ENCODE measurements around the gene RHEBL1. TPM values are rescaled to one million over a fixed set of nuclear protein-coding genes. Genes with fewer than 3 reads are reported as not detected.

The RHEBL1 gene, protein sequence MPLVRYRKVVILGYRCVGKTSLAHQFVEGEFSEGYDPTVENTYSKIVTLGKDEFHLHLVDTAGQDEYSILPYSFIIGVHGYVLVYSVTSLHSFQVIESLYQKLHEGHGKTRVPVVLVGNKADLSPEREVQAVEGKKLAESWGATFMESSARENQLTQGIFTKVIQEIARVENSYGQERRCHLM
- polyA plus RNA-seq (2013, experiment 1 of 2): 4.0 TPM
- 3.9 TPM for polyA plus RNA-seq (2013, experiment 2 of 2)

DNA sequence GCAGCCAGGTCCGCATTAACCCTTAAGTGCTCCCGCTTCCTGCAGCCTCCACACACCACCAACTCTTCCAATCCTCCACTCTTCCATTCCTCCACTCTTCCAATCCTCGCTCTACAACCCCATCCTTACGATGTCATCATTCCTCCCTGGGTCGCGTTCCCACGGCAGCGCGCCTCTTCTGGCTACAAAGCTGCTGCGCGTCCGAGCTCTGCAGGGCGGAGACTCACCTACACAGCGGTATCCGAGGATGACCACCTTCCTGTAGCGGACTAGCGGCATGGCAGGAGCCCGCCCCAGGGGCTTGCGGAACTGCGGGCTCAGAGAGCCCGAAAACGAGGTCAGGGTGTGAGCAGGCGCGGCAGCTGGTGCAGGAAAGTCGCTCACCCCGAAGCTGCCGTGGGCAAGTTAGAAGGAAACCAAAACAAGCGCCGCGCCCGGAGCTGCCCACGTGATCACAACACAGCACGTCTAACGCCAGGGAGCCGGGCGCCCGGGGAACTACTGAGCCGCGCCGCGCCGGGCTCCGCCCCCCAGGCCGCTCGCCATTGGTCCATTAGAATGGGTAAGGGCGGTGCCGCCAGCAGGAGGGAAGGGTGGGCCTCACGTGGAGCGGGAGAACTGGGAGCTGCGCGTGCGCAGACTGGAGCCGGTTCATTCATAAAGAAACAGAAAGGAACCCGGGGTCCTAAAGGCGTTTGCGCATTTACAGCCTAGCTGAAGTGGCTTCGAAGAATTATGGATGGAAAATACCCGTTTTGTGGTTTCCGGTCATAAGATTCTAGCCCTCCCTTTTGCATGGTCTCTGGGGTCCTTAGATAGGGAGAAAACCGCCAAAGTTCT lies at the start of gene RHEBL1:
Gene RHEBL1, minus strand, starts transcription at position 473 of the 840 bp plus-strand sequence. Its CDS starts 194 bp downstream, at position 279.
- Histone ChIP-seq H3K9me3 (ENCODE audit: insufficient read depth, low read depth, low read length) (no peaks in the 10 kb centered on the region), H3K27ac (ENCODE audit: low read depth, low read length) (no peak within 1 kb of the TSS)

DNA sequence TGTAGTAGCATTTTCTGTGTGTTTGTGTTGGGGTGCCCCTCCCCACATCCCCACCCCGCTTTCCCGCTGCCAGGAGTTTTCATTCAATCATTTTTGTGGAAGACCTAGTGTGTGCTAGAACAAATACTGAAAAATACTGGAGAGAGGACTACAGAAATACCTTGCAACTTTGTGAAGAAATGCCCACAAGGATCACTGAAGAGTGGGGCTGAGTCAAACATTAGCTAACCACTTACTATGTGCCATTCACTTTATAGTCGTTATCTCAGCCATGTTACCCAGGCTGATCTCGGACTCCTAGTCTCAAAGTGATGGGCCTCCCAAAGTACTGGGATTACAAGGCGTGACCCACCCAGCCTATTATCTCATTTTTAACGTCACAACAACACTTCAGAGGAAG lies 41.4 kb upstream of the RHEBL1 start:
- Histone ChIP-seq H3K4me3 (ENCODE audit: low read length) (peak overlapping the region; percentile 92), H3K9me3 (ENCODE audit: insufficient read depth, low read depth, low read length) (no peaks in the 10 kb centered on the region), H3K36me3 (ENCODE audit: insufficient read depth, low read length) (peaks cover 4% of the 10 kb centered on the region; the same call in 1 of the 2 replicates), H3K4me1 (ENCODE audit: insufficient read depth, low read length) (0 out of 2 replicates have a peak, but pooled peaks cover 7% of the 10 kb centered on the region), H3K27me3 (ENCODE audit: insufficient read depth, low read length) (no peaks in the 10 kb centered on the region), H3K9ac (ENCODE audit: low read depth, low read length) (no peak overlapping the region), H3K27ac (ENCODE audit: low read depth, low read length) (no peak overlapping the region)
- 66% methylated on average over 3 of the region's 6 CpGs for WGBS

More for the DNA sequence above, at the start of gene RHEBL1:
- no peaks in the 10 kb centered on the region; the same call in 1 of the 2 replicates for H3K36me3 ChIP-seq (ENCODE audit: insufficient read depth, low read length)
- H3K4me3 ChIP-seq (ENCODE audit: low read length): peak within 1 kb of the TSS; percentile 72
- peak within 1 kb of the TSS; percentile 23; the same call in 1 of the 2 replicates for H3K9ac ChIP-seq (ENCODE audit: low read depth, low read length)
- 1% methylated on average over 60 of the region's 60 CpGs for WGBS
- H3K27me3 ChIP-seq (ENCODE audit: insufficient read depth, low read length): peaks cover 14% of the 10 kb centered on the region
- H3K4me1 ChIP-seq (ENCODE audit: insufficient read depth, low read length): peaks cover 8% of the 10 kb centered on the region

DNA sequence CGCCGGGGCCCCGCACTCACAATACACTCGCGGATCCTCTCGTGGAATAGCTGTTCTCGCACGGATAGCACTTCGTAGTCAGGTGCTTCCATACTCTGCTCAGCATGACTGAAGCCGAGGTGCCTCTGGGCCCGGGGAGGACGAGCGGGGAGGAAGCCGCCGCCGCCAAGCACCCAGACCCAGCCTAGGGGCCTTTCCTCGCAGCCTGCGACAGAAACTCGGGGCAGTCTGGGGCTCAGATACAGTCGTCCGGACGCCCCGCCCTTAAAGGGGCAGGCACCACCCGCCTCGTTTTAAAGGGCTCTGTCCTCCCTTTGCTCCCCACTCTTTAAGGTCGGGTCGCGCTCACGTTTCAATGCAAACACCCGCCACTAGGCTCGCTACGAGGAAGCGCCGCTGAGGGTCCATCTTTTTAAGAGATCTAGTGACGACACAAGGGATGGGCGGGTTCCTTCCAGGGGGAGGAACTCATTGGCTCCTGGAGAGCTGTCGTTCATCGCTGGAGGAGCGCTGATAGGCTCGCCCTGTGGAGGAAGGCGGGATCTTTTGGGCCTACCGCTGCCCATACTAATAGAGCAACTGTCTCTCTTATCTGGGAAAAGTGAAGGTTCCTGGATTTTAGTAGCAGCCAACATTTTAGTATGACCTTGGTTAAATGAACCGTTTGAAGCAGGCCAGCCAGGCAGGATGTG lies 40.8 kb upstream of the RHEBL1 start, which contains the start of gene LMBR1L:
Gene LMBR1L, minus strand, starts transcription at position 384 of the 692 bp plus-strand sequence. Its CDS starts 292 bp downstream, at position 92.
- Histone ChIP-seq H3K27ac (ENCODE audit: low read depth, low read length) (peak within 1 kb of the TSS; percentile 89), H3K4me1 (ENCODE audit: insufficient read depth, low read length) (0 out of 2 replicates have a peak, but pooled peaks cover 7% of the 10 kb centered on the region), H3K9ac (ENCODE audit: low read depth, low read length) (peak within 1 kb of the TSS; percentile 82), H3K36me3 (ENCODE audit: insufficient read depth, low read length) (peaks cover 6% of the 10 kb centered on the region; the same call in 1 of the 2 replicates), H3K27me3 (ENCODE audit: insufficient read depth, low read length) (no peaks in the 10 kb centered on the region), H3K4me3 (ENCODE audit: low read length) (peak within 1 kb of the TSS; percentile 92), H3K9me3 (ENCODE audit: insufficient read depth, low read depth, low read length) (no peaks in the 10 kb centered on the region)
- under 1% methylated on average over 43 of the region's 43 CpGs for WGBS

DNA sequence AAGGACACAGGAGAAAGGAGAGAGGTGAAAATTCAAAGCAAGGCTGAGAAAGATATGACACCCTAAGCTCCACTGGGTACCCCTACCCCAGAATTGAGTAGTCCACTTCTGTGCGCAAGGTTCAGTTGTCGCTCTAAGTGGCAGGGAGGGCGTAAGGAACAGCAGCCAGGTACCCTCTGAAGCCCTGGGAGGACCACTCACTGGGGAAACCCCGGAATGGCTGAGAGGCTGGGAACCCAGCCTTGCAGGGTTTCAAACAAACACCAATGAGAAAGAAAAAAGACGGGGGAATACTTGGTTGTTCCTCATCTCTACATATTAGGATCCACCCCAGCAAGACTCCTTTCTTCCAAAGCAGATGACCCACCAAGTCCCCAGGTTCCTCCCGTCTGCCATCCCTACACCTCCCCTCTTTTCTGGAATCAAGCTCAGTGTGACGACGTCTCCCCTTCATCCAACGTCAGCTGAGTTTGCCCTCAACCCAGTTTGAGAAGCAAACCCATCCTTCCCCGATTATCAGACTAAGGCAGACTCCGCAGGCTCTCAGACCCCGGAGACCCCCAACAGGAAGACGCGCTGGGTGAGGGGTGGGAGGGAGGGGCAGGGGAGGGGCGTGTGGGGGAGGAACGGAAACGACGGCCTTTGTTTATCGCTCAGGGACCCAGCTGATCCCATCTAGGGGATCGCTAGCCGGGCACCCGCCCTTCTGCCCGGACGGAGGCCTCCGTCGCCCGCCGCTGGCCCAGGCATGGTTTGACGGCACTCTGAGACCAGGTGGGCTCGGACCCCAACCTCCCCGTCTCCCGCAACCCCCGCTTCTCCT lies 40.1 kb upstream of the RHEBL1 start:
- Histone ChIP-seq H3K4me3 (ENCODE audit: low read length) (peak overlapping the region; percentile 92), H3K9ac (ENCODE audit: low read depth, low read length) (peak overlapping the region; percentile 82), H3K9me3 (ENCODE audit: insufficient read depth, low read depth, low read length) (no peaks in the 10 kb centered on the region), H3K27ac (ENCODE audit: low read depth, low read length) (peak overlapping the region; percentile 89), H3K27me3 (ENCODE audit: insufficient read depth, low read length) (no peaks in the 10 kb centered on the region), H3K4me1 (ENCODE audit: insufficient read depth, low read length) (0 out of 2 replicates have a peak, but pooled peaks cover 7% of the 10 kb centered on the region), H3K36me3 (ENCODE audit: insufficient read depth, low read length) (peaks cover 12% of the 10 kb centered on the region)
- 7% methylated on average over 33 of the region's 33 CpGs for WGBS

DNA sequence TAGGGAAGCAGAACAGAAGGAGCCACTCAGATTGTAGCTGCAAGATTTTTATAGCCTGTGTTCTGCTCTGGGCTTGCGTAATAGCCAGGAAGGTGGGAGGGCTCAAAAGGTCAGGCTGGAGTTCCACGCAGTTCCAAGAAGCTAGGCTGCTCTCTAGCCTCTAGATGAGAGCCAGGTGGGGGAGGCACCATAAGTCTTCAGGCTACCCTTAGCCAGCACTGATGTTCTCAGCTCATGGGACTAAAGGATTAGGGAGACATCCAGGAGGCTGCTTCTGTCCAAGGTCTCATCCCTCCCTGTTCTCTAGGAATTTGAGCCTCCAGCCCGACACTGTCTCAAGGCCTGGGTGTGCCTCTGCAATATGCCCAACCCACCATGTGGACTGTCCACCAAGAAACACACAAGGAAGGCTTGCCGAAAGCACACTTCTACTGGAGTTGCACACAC lies 39.2 kb upstream of the RHEBL1 start:
- Histone ChIP-seq H3K27ac (ENCODE audit: low read depth, low read length) (no peak overlapping the region), H3K4me3 (ENCODE audit: low read length) (peak overlapping the region; percentile 92; the same call in 1 of the 2 replicates), H3K4me1 (ENCODE audit: insufficient read depth, low read length) (0 out of 2 replicates have a peak, but pooled peaks cover 7% of the 10 kb centered on the region), H3K27me3 (ENCODE audit: insufficient read depth, low read length) (no peaks in the 10 kb centered on the region), H3K36me3 (ENCODE audit: insufficient read depth, low read length) (peaks cover 20% of the 10 kb centered on the region), H3K9me3 (ENCODE audit: insufficient read depth, low read depth, low read length) (no peaks in the 10 kb centered on the region), H3K9ac (ENCODE audit: low read depth, low read length) (no peak overlapping the region)
- WGBS: 88% methylated on average over 4 of the region's 4 CpGs

DNA sequence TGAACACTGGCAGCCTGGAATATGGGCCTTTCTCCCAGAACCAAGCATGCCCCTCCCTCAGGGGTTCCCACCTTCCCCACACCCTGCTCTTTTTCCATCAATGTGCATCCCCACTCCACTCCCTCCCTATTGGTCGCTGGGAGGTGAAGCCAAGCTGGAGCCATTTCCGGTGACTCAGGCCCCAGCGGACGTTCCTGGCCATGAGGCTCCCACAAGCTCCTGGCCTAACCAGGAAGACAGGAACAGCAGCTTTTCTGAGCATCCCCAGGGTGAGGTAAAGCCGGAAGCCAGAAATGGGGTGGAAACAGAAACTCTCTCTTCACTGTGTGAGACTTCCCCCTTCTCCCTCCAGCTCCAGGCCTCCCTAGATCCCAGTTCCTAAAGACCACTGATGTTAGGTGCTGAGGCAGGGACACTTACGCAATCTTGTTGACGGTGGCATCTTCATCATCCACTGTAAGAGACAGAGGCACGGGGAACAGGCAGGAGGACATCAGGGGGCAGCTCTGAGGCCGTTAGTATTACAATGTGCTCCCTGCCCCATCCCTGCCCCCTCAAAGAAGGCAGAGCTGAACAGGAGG lies 35.8 kb upstream of the RHEBL1 start:
- Histone ChIP-seq H3K9me3 (ENCODE audit: insufficient read depth, low read depth, low read length) (no peaks in the 10 kb centered on the region), H3K27me3 (ENCODE audit: insufficient read depth, low read length) (no peaks in the 10 kb centered on the region), H3K4me1 (ENCODE audit: insufficient read depth, low read length) (0 out of 2 replicates have a peak, but pooled peaks cover 7% of the 10 kb centered on the region), H3K4me3 (ENCODE audit: low read length) (no peak overlapping the region), H3K36me3 (ENCODE audit: insufficient read depth, low read length) (peaks cover 54% of the 10 kb centered on the region), H3K27ac (ENCODE audit: low read depth, low read length) (no peak overlapping the region), H3K9ac (ENCODE audit: low read depth, low read length) (no peak overlapping the region)
- 92% methylated on average over 9 of the region's 9 CpGs for WGBS

DNA sequence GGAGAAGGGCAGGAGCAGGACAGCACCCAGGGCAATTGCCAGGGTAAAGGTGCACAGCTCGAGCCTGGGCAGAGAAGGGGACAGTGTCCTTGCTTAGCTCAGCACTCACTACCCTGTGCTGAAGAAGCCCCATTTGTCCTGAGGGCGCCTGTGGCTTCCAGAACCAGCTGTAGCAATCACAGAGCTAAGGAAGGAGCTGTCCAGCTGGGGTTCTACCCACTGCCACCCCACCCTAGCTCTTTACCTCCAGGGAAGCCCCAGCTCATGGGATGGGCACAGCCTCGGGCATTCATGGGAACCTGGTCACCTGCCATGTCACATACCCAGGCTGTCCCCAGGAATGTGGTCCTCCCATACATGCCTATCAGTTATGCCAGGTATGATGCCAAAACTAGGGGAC lies 35.0 kb upstream of the RHEBL1 start:
- WGBS: 87% methylated on average over 3 of the region's 3 CpGs
- Histone ChIP-seq H3K9ac (ENCODE audit: low read depth, low read length) (no peak overlapping the region), H3K4me1 (ENCODE audit: insufficient read depth, low read length) (0 out of 2 replicates have a peak, but pooled peaks cover 7% of the 10 kb centered on the region), H3K27me3 (ENCODE audit: insufficient read depth, low read length) (no peaks in the 10 kb centered on the region), H3K4me3 (ENCODE audit: low read length) (no peak overlapping the region), H3K9me3 (ENCODE audit: insufficient read depth, low read depth, low read length) (no peaks in the 10 kb centered on the region), H3K36me3 (ENCODE audit: insufficient read depth, low read length) (peaks cover 61% of the 10 kb centered on the region), H3K27ac (ENCODE audit: low read depth, low read length) (no peak overlapping the region)

DNA sequence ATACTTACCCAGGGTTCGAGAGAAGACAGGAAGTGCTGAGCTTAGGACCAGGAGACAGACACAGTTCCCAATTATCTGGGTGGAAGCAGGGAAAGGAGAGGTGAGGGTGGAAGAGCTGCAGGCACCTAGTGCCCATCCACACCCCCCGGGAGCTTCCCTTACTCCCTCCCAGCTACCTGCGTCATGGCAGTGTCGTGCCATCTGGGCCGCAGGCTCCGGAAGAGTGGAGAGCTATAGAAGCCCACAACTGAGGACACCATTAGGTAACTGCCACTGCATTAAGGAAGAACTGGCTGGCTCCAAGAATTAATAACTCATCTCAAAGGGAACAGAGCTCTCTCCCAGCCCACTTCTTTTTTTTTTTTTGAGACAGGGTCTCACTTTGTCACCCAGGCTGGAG lies 30.6 kb upstream of the RHEBL1 start:
- H3K36me3 ChIP-seq (ENCODE audit: insufficient read depth, low read length): peaks cover 69% of the 10 kb centered on the region

DNA sequence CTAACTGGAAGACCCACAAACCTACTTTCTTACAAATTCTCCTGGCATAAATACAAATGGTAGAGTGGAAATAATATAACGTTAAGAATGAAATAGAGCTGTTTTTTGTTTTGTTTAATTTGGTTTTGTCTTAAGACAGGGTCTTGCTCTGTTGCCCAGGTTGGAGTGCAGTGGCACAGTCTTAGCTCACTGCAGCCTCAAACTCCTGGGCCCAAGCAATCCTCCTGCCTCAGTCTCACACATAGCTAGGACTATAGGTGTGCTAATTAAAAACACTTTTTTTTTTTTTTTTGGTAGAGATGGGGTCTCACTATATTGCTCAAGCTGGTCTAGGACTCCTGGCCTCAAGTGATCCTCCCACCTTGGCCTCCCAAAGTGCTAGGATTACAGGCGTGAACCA lies 28.9 kb upstream of the RHEBL1 start:
- H3K9me3 ChIP-seq (ENCODE audit: insufficient read depth, low read depth, low read length): no peaks in the 10 kb centered on the region
- H3K9ac ChIP-seq (ENCODE audit: low read depth, low read length): no peak overlapping the region
- H3K4me3 ChIP-seq (ENCODE audit: low read length): no peak overlapping the region
- peaks cover 21% of the 10 kb centered on the region for H3K27me3 ChIP-seq (ENCODE audit: insufficient read depth, low read length)
- peaks cover 8% of the 10 kb centered on the region; the same call in 1 of the 2 replicates for H3K4me1 ChIP-seq (ENCODE audit: insufficient read depth, low read length)
- H3K36me3 ChIP-seq (ENCODE audit: insufficient read depth, low read length): peaks cover 54% of the 10 kb centered on the region
- H3K27ac ChIP-seq (ENCODE audit: low read depth, low read length): no peak overlapping the region
- whole genome bisulfite sequencing: 93% methylated on average over 2 of the region's 2 CpGs

More for the DNA sequence above, 30.6 kb upstream of the RHEBL1 start:
- H3K27ac ChIP-seq (ENCODE audit: low read depth, low read length): no peak overlapping the region
- no peak overlapping the region for H3K4me3 ChIP-seq (ENCODE audit: low read length)
- H3K27me3 ChIP-seq (ENCODE audit: insufficient read depth, low read length): peaks cover 4% of the 10 kb centered on the region
- 0 out of 2 replicates have a peak, but pooled peaks cover 1% of the 10 kb centered on the region for H3K4me1 ChIP-seq (ENCODE audit: insufficient read depth, low read length)
- no peak overlapping the region for H3K9ac ChIP-seq (ENCODE audit: low read depth, low read length)
- 91% methylated on average over 6 of the region's 6 CpGs for WGBS
- no peaks in the 10 kb centered on the region for H3K9me3 ChIP-seq (ENCODE audit: insufficient read depth, low read depth, low read length)

DNA sequence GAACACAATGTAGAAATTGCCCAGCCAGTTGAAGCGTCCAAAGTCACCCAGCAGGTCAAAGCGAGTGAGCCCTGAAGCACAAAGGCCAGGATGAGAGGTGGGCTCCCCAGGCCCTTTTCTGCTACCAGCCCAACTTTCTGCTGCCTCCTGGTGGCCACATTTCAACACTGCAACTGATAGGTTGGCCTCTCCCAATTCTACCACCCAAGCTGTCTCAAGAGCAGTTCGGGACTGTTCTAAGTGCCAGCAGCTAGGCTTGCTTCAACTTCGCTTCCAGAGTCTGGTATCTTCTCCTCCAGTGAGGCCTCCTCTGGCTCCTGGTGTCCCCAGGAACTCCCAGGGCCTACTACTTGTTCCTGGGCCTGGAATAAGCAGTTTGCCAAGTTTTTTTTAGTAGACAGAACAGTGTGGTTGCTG lies 28.3 kb upstream of the RHEBL1 start:
- no peak overlapping the region for H3K4me3 ChIP-seq (ENCODE audit: low read length)
- no peaks in the 10 kb centered on the region for H3K9me3 ChIP-seq (ENCODE audit: insufficient read depth, low read depth, low read length)
- no peak overlapping the region for H3K9ac ChIP-seq (ENCODE audit: low read depth, low read length)
- peaks cover 27% of the 10 kb centered on the region for H3K27me3 ChIP-seq (ENCODE audit: insufficient read depth, low read length)
- 57% methylated on average over 4 of the region's 4 CpGs for WGBS
- no peak overlapping the region for H3K27ac ChIP-seq (ENCODE audit: low read depth, low read length)
- H3K36me3 ChIP-seq (ENCODE audit: insufficient read depth, low read length): peaks cover 47% of the 10 kb centered on the region
- H3K4me1 ChIP-seq (ENCODE audit: insufficient read depth, low read length): peaks cover 8% of the 10 kb centered on the region; the same call in 1 of the 2 replicates

All from HUES64 (cell line).